Measurements from ENCODE around the gene GABRR2.

DNA sequence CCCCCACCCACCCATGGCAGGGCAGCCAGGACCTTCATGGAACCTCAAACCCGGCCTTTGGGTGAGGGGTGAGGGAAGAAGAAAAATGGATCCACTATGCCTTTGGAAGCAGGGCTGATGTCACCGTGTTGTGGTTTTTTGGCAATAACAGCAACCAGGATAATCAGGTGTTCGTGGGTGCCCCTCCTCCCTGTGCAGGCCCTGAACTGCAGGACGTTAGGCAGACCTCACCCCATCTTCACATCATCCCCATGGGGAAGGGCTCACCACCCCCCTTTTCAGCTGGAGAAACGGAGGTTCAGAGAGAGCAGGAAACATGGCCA lies 3.6 kb downstream of the GABRR2 start:
- TF ChIP-seq, protein P1, sequence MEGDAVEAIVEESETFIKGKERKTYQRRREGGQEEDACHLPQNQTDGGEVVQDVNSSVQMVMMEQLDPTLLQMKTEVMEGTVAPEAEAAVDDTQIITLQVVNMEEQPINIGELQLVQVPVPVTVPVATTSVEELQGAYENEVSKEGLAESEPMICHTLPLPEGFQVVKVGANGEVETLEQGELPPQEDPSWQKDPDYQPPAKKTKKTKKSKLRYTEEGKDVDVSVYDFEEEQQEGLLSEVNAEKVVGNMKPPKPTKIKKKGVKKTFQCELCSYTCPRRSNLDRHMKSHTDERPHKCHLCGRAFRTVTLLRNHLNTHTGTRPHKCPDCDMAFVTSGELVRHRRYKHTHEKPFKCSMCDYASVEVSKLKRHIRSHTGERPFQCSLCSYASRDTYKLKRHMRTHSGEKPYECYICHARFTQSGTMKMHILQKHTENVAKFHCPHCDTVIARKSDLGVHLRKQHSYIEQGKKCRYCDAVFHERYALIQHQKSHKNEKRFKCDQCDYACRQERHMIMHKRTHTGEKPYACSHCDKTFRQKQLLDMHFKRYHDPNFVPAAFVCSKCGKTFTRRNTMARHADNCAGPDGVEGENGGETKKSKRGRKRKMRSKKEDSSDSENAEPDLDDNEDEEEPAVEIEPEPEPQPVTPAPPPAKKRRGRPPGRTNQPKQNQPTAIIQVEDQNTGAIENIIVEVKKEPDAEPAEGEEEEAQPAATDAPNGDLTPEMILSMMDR (conservative IDR thresholded peaks at IDR 0.05; ENCODE audit: low read depth, low read length), result no peak
- TF ChIP-seq POLR2A (IDR thresholded peaks at IDR 0.05; ENCODE audit: low read depth, low read length), result no peak
- TF ChIP-seq, protein P2, sequence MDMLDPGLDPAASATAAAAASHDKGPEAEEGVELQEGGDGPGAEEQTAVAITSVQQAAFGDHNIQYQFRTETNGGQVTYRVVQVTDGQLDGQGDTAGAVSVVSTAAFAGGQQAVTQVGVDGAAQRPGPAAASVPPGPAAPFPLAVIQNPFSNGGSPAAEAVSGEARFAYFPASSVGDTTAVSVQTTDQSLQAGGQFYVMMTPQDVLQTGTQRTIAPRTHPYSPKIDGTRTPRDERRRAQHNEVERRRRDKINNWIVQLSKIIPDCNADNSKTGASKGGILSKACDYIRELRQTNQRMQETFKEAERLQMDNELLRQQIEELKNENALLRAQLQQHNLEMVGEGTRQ (IDR thresholded peaks at IDR 0.05; ENCODE audit: low read depth, low read length), result no peak
- no peak for TF ChIP-seq MAFK (IDR thresholded peaks at IDR 0.05; ENCODE audit: low read depth, low read length)
- TF ChIP-seq MXI1 (IDR thresholded peaks at IDR 0.05; ENCODE audit: borderline replicate concordance, low read depth, low read length), result no peak
- TF ChIP-seq RFX5 (IDR thresholded peaks at IDR 0.05; ENCODE audit: low read depth, low read length), result no peak
- no peak for TF ChIP-seq RCOR1 (IDR thresholded peaks at IDR 0.05; ENCODE audit: insufficient replicate concordance, low read length)
- TF ChIP-seq RAD21 (IDR thresholded peaks at IDR 0.05; ENCODE audit: low read length), result no peak
- no peak for TF ChIP-seq SMC3 (IDR thresholded peaks at IDR 0.05; ENCODE audit: low read depth, low read length)

All from IMR-90 (cell line).